ENCODE data around the gene MCHR1. TPM values are rescaled to one million over a fixed set of nuclear protein-coding genes. Genes with fewer than 3 reads are reported as not detected.

MCHR1 gene
- total RNA-seq, 2 donors from 2014 or later: not detected

DNA sequence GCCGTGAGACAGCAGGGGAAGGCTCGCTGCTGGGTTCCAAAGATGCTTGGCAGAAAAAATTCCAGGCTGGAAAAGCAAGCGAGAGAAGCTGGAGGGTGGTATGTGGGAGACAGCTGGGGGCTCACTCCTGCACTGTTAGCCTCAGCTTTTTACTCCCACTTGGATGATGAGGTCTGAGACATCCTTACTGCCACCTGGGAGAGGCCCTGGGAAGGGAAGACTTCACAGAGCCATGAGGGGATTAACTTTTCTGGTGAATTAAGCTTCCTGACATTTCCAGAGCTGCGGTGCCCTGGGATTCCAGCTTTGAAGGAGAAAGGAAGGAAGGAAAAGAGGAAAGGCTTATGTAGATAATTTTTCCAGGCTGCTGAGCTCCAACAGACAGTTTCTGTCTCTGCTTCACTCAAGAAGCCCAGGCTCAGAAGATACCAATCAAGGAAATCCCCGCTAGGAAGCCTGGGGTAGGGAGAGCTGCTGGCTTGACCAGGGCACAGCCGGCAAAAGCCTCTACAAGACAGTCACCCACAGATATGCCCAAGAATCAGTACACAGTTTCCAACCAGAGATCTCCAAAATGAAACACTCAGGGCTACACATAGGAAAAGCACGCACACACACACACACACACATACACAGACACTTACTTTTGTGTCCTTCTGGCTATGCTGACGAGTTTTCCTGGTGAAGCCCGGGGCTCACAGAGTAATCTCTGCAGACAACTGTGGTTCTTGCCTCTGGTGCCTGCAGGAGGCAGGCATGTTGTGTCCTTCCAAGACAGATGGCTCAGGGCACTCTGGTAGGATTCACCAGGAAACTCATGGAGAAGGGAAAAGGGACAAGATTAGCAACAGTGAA is 907 bp downstream of the MCHR1 start:
- no peak for DNase-seq
- ATAC-seq: no peak
- intact Hi-C loops (cut with DNase I, micrococcal nuclease): loop anchor here in 1 of 2 donors (10.0 kb wide), 1 partner anchor 85 kb away; no protein-coding TSS in a partner anchor

DNA sequence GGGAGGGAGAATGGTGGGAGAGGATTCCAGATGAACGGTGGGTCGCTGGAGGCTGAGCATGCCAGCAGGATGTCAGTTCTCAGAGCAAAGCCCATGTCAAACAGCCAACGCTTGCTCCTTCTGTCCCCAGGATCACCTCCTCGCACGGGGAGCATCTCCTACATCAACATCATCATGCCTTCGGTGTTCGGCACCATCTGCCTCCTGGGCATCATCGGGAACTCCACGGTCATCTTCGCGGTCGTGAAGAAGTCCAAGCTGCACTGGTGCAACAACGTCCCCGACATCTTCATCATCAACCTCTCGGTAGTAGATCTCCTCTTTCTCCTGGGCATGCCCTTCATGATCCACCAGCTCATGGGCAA is 1.5 kb downstream of the MCHR1 start:
- intact Hi-C loops (cut with DNase I, micrococcal nuclease): loop anchor here in 1 of 2 donors (10.0 kb wide), 1 partner anchor 84 kb away; no protein-coding TSS in a partner anchor
- no peak for ATAC-seq

DNA sequence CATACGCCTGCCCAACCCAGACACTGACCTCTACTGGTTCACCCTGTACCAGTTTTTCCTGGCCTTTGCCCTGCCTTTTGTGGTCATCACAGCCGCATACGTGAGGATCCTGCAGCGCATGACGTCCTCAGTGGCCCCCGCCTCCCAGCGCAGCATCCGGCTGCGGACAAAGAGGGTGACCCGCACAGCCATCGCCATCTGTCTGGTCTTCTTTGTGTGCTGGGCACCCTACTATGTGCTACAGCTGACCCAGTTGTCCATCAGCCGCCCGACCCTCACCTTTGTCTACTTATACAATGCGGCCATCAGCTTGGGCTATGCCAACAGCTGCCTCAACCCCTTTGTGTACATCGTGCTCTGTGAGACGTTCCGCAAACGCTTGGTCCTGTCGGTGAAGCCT is 2.2 kb downstream of the MCHR1 start:
- intact Hi-C loops (cut with DNase I, micrococcal nuclease): loop anchor here in 1 of 2 donors (10.0 kb wide), 1 partner anchor 83 kb away; no protein-coding TSS in a partner anchor
- ATAC-seq (no peak), DNase-seq (no peak)

More for the DNA sequence above, 1.5 kb downstream of the MCHR1 start:
- DNase-seq: no peak

DNA sequence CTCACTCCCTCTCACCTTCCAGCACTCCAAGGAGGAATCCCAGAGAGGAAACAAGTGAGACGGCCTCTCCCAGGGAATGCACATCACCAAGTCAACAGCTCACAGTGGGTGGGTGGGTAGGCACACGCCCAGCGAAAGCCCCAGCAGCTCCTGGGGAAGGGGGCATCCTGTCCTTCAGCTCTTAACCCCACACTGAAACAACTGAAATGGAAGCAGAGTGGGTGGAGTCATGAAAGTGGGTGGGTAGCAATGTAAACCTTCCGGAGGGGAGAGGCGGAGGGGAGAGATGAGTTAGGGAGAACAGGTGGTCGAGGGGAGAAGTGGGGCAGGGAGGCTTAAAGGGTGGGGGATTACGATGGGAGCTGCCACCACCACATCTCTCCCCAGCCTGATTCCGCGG is 5.4 kb downstream of the MCHR1 start:
- intact Hi-C loops (cut with DNase I, micrococcal nuclease): loop anchor here in 1 of 2 donors (10.0 kb wide), 1 partner anchor 80 kb away; no protein-coding TSS in a partner anchor
- DNase-seq: no peak
- ATAC-seq: no peak

DNA sequence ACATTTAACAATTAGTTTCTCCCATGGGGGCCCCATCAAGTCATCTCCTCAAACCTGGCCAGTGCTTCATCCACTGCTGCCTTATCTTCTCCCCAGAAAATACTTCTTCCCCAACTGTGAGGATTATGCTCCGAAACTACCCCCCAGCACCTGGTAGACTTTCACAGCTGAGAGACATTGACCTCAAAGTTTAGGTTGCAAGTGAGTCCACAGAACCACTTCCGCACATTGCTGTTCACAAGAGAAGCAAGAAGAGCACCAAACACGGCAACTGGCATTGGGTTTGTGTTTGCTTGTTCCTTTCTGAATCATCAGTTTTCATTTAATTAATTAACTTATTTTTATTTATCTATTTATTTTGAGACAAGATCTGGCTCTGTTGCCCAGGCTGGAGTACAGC is 6.1 kb downstream of the MCHR1 start:
- no peak for DNase-seq
- intact Hi-C loops (cut with DNase I, micrococcal nuclease): loop anchor here in 1 of 2 donors (10.0 kb wide), 1 partner anchor 79 kb away; no protein-coding TSS in a partner anchor
- no peak for ATAC-seq

DNA sequence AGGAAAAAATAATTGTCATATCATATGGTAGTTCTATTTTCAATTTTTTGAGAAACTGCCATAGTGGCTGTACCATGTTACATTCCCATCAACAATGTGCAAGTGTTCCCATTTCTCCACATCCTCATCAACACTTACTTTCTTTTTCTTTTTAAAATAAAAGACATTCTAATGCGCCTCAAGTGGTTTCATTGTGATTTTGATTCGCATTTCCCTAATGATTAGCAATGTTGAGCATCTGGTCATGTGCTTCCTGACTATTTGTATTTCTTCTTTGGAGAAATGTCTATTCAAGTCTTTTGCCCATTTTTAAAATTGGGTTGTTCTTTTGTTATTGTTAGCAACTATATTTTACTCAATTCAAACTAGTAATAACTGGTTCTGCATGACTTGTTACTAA is 8.4 kb downstream of the MCHR1 start:
- intact Hi-C loops (cut with DNase I, micrococcal nuclease): loop anchor here in 1 of 2 donors (10.0 kb wide), 1 partner anchor 77 kb away; no protein-coding TSS in a partner anchor
- ATAC-seq (no peak), DNase-seq (no peak)

DNA sequence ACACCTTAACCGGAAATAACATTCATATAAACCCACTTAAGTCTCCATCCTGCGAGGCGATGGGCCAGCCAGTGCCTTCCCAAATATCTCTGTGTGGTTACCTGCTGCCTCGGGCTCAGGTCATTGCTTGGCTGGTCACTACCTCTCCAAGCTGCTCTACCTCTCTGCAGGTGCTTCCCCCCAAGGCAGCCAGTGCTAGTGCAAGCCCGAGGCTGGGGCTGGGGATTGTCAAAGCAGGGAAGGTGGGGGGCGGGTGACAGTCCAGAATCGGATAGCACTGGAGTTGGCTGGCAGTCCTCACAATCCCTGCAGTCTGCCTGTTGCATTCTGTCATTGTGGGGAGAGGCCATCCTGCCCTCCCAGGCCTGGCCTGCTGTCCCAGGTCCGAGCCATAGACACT is 11.1 kb downstream of the MCHR1 start:
- no peak for ATAC-seq
- no peak for DNase-seq
- intact Hi-C loops (cut with DNase I, micrococcal nuclease): no loop called here

DNA sequence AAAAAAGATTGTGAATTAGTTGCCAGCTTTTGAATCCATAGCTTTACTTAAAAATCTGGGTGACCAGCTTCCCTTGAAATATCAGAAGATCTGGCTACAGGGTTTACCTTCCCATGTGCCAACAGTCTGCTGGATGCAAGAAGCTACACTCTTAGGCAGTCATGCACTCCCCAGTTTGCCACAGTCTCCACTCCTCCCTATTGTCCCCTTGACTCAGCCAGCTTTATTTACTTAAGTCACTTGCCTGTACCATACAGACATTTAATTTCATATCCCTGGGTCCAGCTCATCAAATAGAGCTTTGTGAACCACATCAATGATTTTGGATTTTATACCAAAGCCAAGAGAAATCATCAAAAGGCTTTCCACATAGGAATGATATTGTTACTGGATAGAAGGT is 12.2 kb downstream of the MCHR1 start:
- intact Hi-C loops (cut with DNase I, micrococcal nuclease): no loop called here
- DNase-seq: no peak
- no peak for ATAC-seq

DNA sequence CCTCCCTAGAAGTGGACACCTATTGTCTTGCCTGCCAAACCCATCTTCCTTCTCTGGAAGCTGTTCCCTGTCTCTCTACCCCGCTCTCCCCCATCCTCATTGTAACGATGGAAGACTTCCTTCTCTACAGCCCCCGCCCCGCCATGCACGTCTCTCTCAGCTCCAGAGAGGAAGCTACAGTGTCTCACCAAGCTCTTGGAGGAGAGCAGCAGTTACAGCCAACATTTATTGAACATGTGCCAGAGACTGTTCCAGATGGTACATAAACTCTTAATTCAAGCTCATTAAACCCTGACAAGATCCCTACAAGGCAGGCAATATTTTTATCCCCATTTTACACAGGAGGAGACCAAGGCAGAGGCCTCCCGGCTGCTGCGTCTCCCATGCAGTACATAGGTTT is 15.1 kb downstream of the MCHR1 start:
- intact Hi-C loops (cut with DNase I, micrococcal nuclease): no loop called here
- no peak for ATAC-seq
- DNase-seq: no peak

DNA sequence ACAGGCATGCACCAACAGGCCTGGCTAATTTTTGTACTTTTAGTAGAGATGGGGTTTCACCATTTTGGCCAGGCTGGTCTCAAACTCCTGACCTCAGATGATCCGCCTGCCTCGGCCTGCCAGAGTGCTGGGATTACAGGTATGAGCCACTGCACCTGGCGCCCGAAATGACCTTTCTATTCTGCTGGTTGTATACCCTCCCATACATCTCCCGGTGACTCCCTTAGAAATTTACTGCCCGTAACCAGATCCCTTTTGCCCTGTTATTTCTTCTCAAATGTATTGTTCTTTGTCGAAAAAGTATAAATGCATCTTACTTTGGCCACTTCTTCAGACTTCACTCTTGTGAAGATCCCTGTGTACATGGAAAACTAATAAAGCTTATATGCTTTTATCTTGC is 22.0 kb downstream of the MCHR1 start:
- intact Hi-C loops (cut with DNase I, micrococcal nuclease): no loop called here
- ATAC-seq (no peak), DNase-seq (no peak)

DNA sequence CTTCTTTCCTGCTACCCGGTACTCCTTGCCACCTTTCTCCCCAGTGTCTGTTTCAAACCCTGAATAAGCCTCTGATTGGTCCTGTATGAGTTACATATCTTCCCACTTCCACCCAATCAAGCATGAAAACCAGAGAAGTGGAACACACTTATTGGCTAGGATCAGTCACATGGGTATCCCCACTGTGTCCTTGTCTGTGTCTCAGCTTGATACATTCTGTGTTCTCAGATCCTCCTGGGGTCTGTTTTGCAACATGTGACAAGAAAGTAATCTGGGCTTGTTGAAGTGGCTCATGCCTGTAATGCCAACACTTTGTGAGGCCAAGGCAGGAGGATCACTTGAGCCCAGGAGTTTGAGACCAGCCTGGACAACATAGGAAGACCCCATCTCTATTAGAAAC is 23.9 kb downstream of the MCHR1 start:
- intact Hi-C loops (cut with DNase I, micrococcal nuclease): no loop called here
- DNase-seq (no peak), ATAC-seq (no peak)

DNA sequence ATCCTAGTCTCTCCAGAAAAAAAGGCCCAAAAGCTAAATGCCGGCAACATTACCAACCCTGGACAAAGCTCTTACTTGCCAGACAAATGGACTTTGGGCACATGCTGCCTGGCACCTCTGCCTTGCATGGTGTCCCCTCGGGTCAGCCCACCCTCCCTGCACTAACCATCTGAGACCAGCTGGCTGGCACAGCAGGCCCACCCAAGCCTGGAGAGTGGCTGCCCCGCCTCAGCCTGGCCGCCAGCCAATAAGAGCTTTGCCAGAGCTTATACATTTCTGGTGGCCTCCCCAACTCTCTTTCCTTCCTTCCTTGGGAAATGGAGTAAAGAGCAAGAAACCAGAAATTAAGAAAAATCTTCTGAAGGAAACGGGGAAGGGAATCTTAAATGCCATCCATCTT is 24.5 kb downstream of the MCHR1 start:
- intact Hi-C loops (cut with DNase I, micrococcal nuclease): no loop called here
- ATAC-seq (no peak), DNase-seq (no peak)

DNA sequence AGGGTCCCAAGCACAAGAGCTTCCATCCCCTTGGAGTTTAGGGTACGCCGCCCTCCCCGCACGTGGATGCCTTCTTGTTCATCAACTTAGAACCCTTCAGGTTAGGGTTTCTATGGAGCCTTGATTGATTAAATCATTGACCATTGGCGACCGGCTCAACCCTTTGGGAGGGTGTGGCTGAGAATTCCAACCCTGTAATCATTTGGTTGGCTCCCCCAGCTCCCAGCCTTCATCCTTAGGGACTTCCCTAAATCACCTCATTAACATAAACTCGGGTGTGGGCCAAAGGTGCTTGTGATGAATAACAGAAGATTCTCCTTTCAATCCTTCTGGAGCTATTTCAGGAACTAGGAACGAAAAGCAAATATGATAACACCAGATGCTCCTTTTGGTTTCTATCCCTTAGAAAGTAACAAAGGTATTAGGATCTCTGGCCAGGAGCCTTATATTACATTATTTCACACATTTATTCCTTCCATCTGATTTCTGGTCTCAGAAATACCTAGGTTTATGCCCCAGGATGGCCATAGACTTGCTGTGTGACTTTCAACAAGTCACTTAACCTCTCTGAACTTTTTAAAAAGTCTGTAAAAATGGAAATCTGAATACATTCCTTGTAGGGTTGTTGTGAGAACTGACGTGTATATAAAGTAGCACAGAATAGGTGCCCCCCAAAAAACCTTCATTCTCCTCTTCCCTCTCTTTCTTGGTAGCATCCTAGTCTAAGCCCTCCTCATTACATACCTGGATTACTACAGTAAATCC is 26.8 kb downstream of the MCHR1 start:
- ATAC-seq: no peak
- no peak for DNase-seq
- intact Hi-C loops (cut with DNase I, micrococcal nuclease): no loop called here

DNA sequence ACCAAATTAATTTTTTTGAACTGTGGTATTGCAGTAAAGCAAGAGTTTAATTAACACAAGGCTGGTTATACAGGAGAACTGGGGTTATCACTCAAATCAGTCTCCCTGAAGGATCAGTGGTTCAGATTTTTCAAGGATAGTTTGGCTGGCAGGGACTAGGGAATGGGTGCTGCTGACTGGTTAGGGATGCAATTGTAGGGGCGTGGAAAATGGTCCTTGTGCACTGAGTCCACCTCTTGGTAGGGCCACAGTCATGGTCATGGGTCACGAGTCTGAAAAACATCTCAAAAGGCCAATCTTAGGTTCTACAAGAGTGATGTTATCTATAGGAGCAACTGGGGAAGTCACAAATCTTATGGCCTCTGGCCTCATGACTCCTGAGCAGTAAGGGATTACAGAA is 27.9 kb downstream of the MCHR1 start:
- ATAC-seq (no peak), DNase-seq (no peak)
- intact Hi-C loops (cut with DNase I, micrococcal nuclease): no loop called here

DNA sequence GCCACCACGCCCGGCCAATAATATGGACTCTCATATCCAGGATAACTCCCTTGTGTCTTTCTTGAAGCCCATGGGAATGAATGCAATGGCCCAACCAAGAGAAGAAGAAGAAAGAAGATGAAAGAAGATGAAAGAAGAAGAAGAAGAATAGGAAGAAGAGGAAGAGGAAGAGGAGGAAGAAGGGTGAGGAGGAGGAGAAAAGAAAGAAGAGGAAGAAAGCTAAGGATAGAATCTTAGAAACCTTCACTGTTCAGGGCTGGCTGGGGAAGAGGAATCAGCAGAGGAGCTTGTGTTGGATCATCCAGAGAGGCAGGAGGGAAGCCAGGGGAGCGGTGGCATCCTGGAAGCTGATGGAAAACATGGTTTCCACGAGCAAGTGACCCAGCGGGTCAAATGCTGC is 28.9 kb downstream of the MCHR1 start:
- no peak for DNase-seq
- no peak for ATAC-seq
- intact Hi-C loops (cut with DNase I, micrococcal nuclease): no loop called here

DNA sequence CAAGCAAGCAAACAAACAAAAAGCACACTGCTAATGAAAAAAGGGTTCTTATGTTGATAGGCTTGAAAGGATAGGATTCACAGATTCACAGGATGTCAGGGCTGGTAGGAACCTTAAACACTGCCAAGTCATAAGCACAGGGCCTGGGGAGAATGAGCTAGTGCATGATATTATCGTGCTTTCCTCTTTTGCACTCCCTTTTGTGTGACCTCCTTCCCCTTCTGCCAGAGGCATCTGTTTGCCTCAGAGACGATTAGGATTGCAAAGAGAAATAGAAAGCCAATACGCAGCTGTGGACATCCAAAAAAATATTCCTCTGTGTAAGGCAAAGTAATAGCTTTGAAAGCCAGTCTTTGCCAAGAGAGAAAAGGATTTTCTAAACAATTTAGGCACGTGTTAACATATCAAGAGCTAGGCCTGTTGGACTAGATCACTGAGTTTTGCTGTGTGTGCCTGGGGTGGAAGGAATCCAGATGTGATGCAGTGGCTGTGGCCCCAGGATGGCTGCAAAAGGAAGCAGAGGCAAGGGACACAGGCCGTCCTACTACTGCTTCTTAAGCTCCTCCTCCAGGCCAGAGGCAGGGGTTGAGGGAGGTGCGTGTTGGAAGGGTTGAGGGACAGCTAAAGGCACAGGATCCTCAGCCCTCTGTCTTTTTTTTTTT is 30.6 kb downstream of the MCHR1 start:
- intact Hi-C loops (cut with DNase I, micrococcal nuclease): no loop called here

DNA sequence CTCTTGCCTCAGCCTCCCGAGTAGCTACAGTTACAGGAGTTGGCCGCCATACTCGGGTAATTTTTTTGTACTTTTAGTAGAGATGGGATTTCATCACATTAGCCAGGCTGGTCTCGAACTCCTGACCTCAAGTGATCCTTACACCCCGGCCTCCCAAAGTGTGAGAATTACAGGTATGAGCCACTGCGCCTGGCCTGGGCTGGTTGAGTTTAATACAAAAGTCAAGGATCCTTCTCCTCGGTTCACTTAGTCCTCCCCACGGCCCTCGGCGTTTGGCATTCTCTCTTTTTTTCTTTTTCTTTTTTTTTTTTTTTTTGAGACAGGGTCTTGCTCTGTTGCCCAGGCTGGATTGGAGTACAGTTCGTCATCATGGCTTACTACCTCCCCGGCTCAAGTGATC is 33.0 kb downstream of the MCHR1 start:
- DNase-seq (no peak), ATAC-seq (no peak)
- intact Hi-C loops (cut with DNase I, micrococcal nuclease): no loop called here

More for the DNA sequence above, 30.6 kb downstream of the MCHR1 start:
- DNase-seq: peak in 1 of 2 donors; percentile 60
- ATAC-seq: peak; percentile 18

DNA sequence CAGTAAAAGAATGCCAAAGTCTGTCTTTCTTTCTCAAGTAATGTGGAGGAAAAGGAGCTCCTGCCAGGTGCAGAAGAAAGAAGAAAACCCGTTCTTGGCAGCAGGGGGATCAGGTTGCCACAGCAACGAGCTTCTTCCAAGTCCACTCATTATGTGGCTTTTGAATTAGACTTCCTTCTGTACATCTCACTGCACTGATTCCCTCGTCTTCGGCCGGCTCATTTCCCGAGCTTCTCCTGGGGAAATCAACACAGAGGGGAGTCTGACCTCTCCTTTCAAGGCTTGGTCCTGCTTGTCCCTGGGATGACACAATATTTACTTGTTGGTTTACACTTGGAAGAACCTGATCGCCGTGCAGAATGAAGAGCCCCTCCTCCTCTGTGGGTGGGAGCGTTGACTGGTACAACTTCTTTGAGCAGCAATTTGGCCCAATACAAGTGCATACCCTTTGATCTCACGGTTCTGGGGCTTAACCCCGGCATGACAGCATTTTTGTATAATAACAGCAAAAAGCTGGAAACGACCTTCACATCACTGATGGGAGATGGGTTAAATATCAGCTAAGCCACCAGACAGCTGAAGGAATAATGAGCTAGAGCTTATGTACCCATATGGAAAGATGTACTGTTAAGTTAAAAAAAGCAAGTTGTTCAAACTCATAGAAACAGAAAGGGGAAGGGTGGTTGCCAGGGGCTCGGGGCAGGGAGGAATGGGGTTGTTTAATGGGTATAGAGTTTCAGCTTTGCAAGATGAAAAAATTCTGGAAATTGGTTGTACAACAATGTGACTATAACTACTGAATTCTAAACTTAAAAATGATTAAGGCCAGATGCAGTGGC is 35.4 kb downstream of the MCHR1 start:
- ATAC-seq: no peak
- no peak for DNase-seq
- intact Hi-C loops (cut with DNase I, micrococcal nuclease): no loop called here

DNA sequence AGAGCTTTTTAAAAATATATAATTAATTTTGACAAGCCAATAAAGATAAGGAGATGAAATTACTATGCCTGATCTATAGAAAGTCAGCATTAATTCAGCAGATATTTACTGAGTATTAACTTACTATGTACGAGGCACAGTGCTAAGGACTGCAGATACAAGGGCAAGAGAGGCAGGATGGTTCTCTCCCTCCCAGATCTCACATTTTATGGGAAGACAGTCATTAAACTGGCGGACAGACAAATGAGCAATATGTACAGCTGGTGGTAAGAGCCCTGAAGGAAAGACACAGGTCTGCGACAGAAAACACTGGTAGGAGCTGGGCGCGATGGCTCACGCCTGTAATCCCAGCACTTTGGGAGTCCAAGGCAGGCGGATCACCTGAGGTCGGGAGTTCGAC is 36.8 kb downstream of the MCHR1 start:
- DNase-seq: no peak

More for the DNA sequence above, 36.8 kb downstream of the MCHR1 start:
- intact Hi-C loops (cut with DNase I, micrococcal nuclease): no loop called here
- no peak for ATAC-seq
